Measurements from ENCODE around the gene TMEM131.

TMEM131 gene

DNA sequence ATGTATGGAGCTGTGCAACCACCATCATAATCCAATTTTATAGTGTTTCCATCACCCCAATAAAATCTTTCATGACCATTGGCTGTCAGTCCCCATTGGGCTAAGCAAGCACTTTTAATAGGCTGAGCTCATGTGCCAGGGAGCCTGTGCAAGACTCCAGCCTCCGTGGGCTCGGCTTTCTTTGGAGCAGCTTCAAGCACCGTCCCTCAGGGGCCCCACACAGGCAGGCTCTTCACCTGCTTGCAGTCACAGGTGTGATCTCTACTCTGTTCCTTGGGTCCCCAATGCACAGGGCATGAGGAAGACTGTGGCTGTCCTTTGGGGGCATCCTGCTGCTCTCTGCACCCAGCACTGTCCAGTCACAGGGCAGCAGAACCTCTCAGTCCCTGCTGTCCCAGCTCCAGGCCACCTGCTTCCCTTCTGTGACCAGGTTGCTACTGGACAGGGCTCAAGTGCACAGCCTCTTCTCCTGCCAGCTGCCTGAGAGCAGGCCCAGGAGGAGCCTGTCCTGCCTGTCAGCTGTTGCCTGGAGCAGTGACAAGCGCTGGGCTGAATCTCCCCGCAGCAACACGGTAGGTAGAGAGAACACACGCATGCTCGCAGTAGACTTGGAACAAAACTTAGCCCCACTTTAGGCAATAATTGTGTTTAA is 40.7 kb upstream of the TMEM131 start:
- H3K4me3 ChIP-seq (ENCODE audit: low read length), result no peak overlapping the region
- no peak for DNase-seq (ENCODE audit: low read depth)
- TF ChIP-seq, protein P1, sequence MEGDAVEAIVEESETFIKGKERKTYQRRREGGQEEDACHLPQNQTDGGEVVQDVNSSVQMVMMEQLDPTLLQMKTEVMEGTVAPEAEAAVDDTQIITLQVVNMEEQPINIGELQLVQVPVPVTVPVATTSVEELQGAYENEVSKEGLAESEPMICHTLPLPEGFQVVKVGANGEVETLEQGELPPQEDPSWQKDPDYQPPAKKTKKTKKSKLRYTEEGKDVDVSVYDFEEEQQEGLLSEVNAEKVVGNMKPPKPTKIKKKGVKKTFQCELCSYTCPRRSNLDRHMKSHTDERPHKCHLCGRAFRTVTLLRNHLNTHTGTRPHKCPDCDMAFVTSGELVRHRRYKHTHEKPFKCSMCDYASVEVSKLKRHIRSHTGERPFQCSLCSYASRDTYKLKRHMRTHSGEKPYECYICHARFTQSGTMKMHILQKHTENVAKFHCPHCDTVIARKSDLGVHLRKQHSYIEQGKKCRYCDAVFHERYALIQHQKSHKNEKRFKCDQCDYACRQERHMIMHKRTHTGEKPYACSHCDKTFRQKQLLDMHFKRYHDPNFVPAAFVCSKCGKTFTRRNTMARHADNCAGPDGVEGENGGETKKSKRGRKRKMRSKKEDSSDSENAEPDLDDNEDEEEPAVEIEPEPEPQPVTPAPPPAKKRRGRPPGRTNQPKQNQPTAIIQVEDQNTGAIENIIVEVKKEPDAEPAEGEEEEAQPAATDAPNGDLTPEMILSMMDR (conservative IDR thresholded peaks at IDR 0.05; ENCODE audit: low read length), result no peak

DNA sequence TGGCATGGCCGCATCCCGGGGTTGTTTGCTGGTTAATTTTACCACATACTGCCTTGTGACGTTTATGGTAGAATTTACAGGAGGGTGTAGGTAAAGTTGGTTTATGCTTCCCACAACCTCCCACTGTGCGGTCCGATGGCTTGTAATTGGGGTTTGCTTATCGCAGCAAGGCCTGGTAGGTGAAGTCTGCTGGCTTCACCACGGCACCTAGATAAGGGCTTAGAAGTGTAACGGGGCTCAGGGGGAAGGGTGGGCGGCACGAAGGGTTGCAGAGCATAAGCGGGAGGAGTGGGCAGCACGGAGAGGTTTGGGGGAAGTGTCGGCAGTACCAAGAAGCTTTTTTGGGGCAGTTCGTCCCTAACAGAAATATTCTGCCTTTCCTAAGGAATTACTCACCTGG is 39.0 kb upstream of the TMEM131 start:
- DNase-seq (ENCODE audit: low read depth), result no peak
- H3K4me3 ChIP-seq (ENCODE audit: low read length), result no peak overlapping the region
- TF ChIP-seq, protein P1 (conservative IDR thresholded peaks at IDR 0.05; ENCODE audit: low read length), result no peak

DNA sequence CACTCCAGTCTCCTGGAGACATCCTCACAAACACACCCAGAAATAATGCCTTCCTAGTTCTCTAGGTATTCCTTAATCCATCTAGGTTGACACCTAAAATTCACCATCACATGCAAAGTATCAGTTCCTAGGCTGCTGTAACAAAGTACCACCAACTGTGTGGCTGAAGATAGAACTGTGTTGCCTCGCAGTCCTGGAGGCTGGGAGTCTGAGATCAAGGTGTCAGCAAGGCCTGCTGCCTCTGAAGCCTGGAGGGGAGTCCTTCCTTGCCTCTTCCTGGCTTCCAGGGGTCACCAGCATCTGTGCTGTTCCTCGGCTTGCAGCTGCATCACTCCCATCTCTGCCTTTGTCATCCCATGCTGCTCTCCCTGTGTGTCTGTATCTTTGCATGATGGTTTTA is 36.3 kb upstream of the TMEM131 start:
- no peak for DNase-seq (ENCODE audit: low read depth)
- TF ChIP-seq, protein P1 (conservative IDR thresholded peaks at IDR 0.05; ENCODE audit: low read length), result no peak
- H3K4me3 ChIP-seq (ENCODE audit: low read length), result no peak overlapping the region

DNA sequence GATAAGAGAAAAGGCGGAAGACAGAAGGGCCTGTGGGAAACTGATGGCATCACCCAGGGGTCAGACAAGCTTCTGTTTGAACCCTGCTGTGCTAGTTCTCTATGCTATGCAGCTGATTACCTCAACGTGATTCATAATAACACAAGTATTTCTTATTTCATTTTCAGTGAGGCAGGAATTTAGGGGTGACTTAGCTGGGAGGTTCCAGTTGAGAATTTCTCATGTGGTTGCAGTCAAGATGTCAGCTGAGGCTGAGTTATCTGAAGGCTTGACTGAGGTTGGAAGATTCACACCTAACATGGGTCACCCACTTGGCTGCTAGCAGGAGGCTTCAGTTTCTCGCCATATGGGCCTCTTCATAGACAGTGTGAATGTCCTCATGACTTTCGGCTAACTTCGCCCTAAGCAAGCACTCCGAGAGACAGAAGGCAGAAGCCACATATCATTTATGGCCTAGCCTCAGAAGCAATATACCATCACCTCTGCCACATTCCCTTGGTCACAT is 34.0 kb upstream of the TMEM131 start:
- peak; percentile 12 for DNase-seq (ENCODE audit: low read depth)
- TF ChIP-seq, protein P1 (conservative IDR thresholded peaks at IDR 0.05; ENCODE audit: low read length), result no peak
- no peak overlapping the region for H3K4me3 ChIP-seq (ENCODE audit: low read length)

DNA sequence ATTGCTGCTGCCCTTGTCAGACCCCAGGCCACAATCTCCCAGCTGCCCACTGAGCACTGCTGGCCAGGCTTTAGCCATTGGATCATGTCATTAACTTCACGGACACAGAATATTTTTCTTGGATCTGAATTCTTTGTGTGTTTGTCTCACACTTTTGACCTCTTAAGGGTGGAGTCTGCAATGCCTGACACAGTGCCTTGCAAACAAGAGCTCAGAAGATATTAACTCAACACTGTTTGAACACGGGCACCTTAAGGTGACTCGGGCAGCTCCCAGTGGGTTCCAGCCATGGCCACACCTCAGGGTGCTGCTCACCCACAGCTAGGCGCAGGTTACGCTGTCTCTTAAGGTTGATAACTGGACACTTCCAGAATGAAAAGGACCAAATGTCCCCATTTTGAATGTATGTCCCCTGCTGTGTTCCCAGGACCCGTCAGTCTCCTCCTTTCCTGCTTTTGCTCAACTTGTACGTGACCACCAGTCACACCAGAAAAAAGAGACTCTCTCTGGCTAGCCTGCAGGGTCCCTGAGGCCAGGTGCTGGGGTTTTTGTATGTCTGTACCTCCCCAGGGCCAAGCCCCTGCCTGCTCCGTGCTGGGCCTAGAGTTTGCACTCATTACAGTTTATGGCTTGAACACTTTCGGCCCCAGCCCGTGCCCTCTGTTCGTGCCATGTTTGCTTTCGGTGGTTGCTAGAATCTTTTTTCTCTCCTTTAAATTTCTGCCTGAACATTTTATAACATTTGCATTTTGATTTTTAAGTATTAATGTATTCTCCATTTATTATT is 33.4 kb upstream of the TMEM131 start:
- DNase-seq (ENCODE audit: low read depth), result no peak
- TF ChIP-seq, protein P1 (conservative IDR thresholded peaks at IDR 0.05; ENCODE audit: low read length), result no peak

DNA sequence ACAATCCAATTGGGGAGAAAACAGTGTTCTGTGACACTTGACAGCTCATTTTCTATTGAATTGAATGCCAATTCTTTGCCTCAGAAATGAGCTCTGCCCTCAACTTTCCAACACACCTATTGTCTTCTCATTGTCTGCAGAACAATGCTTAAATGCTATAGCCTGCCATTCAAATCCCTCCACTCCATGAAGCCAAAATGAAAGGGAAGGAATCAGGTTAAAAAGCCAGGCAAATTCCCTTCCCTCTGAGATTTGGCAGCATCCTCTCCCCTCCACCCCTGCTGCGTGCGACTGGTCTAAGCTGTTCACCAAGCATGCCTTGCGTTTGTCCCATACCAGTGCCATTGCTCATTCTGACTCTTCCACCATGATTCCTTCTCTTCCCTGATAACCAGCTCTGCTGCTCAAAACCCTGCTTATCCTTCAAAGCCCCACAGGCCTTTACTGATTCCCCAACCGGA is 32.4 kb upstream of the TMEM131 start:
- H3K4me3 ChIP-seq (ENCODE audit: low read length), result no peak overlapping the region
- peak; percentile 61 for DNase-seq (ENCODE audit: low read depth)

More for the DNA sequence above, 33.4 kb upstream of the TMEM131 start:
- H3K4me3 ChIP-seq (ENCODE audit: low read length), result no peak overlapping the region

More for the DNA sequence above, 32.4 kb upstream of the TMEM131 start:
- TF ChIP-seq, protein P1 (conservative IDR thresholded peaks at IDR 0.05; ENCODE audit: low read length), result no peak

All from AG10803 (cell line).